Occipital lobe (tissue), 2 donors: ENCODE measurements around the gene HEPACAM. TPM values are rescaled to one million over a fixed set of nuclear protein-coding genes. Genes with fewer than 3 reads are reported as not detected.
A peak's percentile ranks its signal among the peaks of the same experiment; 100 is the strongest.

ENCODE experiments used
- DNase-seq: peaks from one replicate; lab custom pipeline; 2025; lab: John Stamatoyannopoulos, UW
- total RNA-seq: library from RNA; depleted of rRNA; stranded (reverse); fragments of >200 nt; gene quantifications from one replicate; pipeline ENCODE4 v1.2.3, GENCODE V29; 2014

HEPACAM gene
- total RNA-seq, 1 donor from 2014 or later = 12.6 TPM

DNA sequence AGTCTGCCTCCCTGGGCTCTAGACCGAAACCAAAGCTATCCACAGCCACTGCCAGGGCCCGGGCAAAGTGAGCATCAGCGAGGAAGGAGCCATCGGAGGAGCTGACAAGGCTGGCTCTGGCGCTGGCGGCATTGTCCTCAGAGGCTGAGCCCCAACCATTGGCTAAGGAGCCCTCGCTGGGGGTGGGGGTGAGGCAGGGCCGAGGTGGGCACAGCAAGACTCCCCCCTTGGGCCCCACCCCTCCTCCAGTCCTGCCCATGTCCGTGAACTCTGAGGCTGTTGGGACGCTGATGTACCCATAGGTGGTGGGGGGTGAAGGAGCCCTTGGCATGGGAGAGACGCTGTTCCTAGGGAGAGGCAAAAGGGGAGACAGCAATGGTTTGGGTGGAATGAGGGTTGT lies 49.4 kb downstream of the HEPACAM start:
- no peak for DNase-seq

DNA sequence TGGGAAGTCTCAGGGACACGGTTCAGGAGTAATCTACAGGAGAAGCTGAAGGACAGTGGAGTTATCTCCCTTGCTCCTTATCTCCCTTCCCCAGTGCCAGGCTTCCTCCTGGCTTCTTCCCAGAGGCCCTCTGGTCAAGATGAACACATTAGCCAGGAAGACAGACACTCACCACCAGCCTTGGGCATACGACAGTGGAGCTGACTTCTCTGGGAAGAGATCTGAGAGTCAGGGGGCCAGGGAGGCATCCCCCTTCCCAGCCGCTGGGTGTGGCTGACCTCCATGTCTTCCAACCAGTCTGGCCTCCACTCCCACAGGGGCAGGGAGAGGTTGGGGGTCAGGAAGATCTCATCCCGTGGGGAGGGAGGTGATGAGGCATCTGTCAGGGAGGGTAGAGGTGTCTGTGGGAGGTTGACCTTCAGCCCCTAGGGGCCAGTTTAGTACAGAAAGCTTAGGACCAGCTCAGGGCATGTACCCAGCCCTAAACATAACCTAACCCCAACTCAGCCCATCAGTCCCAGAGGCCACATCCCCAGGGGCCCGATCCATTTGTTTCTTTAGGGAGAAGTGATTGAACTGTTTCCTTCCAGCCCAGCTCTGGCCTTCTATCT lies 50.9 kb downstream of the HEPACAM start:
- DNase-seq = no peak

DNA sequence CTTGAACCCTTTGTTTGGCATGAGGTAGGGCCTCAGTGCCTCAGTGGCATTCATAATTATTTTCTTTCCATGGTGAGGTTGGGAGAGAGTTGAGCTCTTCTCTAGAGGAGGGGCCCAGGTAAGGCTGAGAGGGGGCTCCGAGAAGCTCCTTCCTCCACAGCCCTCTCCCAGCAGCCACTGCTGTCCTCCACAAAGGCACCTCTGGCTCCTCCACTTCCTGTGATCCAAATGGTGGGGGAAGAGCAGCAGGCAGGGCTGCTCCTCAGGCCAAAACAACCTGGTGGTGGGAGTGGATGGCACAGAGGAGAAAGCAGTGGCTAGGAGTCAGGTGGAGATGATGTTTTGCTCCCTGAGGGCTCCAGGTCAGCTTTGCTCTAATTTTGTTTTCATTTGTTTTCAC lies 51.5 kb downstream of the HEPACAM start:
- no peak for DNase-seq

DNA sequence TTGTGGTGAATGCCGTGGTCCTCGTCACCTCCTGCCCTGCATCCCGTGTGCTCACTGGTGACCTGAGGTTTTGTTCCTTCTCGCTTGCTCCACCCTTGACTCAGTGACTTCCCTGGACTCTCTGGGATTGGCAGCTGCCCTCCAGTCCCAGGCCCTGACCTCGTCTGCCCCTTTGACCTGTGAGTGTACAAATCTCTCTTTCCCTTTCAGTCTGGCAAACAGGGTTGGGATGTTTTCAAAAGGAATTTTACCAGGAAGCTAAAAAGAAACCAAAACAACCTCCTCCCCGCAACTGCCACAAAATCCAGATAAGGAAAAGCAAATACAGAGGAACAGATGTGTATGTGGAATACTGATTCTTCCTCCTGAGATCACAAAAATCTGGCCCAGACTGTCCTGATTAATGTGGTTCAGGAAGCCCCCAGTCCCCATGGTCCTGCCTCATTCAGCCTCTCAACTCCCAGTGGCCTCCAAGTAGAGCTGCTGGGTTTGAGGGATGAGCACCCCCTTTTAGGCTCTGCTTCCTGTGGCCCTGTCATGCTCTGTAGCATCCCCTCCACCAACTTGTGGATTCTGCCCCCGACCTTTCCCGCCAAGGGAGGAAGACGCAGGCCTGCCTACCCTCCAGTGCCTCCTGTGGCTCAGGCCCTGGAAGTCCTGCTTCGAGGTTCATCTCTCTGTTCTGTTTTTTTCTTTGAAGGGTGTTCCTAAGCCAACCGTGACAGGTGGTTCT lies 53.3 kb downstream of the HEPACAM start:
- DNase-seq = no peak

DNA sequence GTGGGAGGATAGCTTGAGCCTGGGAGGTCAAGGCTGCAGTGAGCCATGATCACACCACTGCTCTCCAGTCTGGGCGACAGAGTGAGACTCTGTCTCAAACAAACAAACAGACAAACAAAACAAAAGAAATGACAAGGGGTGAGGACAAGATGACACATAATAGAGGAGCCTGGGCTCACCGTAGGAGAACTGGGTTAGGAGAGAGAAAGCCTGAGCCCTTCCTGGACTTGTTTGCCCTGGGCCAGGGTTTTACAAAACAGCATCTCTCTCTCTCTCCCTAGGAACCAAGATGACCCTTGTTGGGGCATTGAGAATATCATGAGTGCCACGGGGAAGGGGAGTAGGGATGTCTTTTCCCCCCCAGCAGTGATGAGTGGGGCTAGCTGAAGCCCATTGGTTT lies 54.9 kb downstream of the HEPACAM start:
- no peak for DNase-seq

DNA sequence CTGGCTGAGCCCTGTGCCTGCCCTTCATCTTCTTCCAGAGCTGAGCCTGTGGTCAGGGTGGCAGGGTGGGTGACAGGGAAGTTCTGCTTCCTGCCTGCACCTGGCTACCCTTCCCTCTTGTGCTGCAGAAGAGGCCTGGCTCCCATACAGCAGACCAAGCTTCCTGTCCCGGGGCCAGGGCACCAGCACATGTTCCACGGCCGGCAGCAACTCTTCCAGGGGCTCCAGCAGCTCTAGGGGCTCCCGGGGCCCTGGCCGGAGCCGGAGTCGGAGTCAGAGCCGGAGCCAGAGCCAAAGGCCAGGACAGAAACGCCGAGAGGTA lies 55.6 kb downstream of the HEPACAM start:
- no peak for DNase-seq

DNA sequence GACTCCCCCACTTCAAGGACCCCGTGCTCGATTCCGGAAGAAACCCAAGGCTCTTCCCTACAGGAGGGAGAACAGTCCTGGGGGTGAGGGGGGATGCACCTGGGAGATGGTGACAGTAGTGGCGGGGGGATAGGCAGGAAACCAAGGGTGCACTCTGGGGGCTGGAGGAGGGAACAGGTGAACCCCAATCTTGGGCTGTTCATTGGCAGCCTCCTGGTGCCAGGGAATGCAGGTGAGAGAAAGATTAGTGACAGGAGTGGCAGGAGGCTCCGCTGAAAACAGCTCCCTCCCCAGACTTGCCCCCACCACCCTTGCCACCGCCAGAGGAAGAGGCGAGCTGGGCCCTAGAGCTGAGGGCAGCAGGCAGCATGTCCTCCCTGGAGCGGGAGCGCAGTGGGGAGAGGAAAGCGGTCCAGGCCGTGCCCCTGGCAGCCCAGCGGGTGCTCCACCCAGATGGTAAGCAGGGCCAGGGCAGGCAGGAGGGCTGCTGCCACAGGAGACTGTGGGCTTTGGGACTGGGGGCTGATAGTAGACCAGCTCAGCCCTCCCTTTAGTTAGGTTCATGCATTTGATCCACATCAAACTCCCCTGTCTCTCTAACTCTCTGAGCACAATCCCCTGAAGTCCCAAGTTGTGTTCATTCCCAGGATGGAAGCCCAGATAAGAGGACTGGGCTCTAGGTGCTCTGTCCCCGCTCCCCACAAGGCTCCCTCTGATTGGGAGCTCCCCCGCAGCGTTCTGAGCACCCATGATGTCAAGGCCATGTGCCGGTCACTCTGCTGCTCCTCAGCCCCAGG lies 56.2 kb downstream of the HEPACAM start:
- DNase-seq = no peak

DNA sequence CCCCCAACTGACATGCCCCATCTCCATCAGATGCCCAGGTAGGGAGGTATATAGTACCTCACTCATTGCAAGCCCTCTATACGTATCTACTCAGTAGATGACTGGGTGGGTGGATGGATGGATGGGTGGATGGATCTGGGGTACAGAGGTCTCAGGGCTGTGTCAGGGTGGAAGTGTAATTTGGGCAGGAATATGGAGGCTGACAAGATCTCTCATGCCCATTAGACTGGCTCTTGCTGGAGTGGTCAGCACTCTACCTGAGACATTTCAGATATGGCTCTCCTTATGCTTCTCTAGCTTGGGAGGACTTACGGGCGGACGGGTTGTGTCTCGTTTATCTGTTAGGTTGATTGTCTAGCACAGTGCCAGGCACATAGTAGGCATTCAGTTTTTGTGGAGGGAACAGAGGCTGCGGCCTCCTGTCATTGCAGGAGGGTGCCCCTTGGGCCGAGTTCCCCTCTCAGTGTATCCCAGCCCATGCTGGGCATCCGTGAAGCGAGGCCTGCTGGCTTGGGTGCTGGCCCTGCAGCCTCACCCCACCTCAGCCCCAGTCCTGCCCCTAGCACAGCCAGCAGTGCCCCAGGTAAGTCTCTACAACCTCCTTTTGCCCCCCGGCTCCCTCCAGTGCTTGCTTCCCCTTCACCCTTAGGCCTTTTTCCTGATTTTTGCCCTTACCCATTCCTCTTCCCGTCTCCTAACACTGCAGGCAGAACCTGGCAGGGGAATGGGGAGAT lies 56.9 kb downstream of the HEPACAM start:
- DNase-seq = no peak

DNA sequence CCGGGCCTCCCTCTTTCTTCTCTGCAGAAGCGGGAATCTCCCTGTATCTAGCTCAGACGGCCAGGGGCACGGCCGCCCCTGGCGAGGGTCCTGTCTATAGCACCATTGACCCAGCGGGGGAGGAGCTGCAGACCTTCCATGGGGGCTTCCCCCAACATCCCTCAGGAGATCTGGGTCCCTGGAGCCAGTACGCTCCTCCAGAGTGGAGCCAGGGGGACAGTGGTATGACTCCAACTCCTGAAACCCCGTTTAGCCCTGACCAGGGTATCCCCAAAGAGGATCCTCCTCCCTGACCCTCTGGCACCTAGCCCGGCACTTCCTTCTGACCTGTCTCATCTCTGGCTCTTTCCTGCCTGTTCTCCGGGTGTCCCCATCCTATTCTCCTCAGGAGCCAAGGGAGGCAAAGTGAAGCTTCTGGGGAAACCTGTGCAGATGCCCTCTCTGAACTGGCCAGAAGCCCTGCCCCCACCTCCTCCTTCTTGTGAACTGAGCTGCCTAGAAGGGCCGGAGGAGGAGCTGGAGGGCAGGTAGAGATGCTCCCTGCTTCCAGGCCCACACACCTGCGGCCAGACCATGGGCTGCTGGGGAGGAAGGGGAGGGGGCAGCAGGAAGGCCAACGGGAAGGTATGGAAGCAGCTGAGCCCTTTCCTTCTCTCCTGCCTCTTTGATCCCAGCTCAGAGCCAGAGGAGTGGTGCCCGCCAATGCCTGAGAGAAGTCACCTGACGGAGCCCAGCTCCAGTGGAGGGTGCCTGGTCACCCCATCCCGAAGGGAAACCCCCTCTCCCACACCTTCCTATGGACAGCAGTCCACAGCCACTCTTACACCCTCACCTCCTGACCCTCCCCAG lies 57.7 kb downstream of the HEPACAM start:
- no peak for DNase-seq

DNA sequence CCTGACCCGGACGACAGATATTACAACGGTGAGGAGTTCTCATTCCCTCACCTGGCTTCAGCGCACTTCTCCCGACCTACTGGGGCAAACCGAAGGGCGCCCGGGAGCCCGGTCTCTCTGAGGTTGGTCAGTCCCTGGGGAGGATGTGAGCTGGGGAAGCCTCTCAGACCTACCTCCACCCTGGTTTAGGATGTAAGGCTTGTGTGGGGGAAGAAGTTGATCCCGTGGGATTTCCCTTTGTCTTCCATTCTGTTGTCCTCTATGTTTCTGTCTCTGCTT lies 58.3 kb downstream of the HEPACAM start:
- no peak for DNase-seq

DNA sequence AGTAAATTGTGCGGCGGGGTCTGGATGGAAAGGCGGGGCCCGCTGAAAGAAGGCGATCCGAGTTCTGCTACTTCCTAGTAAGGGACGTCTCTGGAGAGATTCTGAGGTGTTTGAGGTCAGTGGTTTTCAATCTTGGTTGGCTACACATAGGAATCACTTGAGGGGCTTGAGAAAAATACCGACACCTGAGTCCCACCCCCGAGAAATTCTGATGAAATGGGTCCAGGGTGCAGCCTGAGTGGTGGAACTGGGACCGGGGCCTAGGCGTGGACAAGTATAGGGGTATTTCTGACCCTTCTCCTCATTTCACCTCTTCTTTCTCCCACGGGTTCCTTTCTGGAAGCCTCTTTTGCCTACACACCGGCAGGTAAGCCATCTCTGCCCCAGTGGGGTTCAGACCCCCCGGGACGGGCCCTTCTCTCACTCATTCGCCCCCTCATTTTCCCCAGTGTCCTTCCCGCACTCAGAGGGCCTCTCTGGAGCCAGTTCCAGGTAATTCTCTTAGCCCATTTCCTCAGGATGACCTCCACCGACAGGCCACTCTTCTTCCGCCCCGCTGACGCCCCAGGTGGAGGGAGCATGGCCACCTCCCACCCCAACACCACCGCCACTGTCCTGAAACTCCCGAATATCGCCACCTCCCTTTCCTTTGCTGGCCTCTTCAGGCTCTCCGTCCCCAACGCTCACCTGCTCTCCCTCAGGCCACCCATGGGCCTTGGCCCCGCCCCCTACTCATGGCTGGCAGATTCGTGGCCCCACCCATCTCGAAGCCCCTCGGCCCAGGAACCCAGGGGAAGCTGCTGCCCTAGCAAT lies 58.8 kb downstream of the HEPACAM start:
- no peak for DNase-seq

DNA sequence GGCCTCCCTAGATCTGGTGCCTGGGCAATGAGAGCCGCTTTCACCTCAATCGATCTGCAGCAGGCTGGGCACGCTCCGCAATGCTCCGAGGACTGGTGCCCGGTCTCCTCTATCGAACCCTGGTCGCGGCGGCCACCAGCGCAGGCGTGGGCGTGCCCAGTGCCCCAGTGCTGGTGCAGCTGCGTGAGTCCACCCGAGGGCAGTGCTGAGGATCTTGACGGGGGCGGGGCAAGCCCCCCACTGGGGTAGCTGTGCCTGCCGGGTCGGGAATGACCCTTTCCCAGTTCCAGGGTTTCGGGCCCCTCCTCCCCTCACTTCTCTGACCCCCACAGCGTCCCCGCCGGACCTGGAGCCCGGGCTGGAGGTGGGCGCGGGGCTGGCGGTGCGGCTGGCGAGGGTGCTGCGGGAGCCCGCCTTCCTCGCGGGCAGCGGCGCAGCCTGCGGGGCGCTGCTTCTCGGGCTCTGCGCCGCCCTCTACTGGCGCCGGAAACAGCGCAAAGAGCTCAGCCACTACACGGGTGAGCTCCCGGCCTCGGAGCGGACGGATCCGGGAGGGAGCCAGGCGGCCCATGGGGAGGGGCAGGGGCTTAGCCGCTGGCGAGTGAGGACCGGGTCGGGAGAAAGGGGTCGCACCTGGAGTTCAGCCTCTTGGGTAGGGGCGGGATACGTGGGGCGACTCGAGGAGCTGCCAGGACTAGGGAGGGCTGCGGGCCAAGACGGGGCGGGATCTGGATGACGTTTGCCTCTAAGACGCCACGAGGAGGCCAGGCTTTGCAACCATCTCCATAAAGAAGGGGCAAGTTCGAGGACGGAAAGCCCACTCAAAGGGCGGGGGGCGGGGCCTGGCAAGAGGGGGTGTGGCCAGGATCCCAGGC lies 59.7 kb downstream of the HEPACAM start:
- DNase-seq = peak; percentile 83

DNA sequence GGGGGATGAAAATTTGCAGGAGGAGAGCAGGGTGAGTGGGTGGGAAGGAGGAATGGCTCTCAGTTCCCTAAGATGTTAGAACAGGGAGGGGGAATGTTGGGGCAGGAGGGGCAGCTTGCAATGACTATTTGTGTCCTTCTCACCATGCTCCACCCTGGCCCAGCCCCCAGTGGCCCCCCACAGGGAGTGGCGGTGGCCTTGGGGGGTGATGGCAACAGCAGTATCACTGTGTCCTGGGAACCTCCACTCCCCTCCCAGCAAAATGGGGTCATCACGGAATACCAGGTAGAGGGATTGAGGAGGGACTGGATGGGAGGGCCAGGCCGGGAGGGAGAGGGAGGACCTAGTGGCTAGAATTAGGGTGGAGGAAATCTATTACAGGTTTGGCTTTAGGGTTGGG lies 60.4 kb downstream of the HEPACAM start:
- DNase-seq = no peak

DNA sequence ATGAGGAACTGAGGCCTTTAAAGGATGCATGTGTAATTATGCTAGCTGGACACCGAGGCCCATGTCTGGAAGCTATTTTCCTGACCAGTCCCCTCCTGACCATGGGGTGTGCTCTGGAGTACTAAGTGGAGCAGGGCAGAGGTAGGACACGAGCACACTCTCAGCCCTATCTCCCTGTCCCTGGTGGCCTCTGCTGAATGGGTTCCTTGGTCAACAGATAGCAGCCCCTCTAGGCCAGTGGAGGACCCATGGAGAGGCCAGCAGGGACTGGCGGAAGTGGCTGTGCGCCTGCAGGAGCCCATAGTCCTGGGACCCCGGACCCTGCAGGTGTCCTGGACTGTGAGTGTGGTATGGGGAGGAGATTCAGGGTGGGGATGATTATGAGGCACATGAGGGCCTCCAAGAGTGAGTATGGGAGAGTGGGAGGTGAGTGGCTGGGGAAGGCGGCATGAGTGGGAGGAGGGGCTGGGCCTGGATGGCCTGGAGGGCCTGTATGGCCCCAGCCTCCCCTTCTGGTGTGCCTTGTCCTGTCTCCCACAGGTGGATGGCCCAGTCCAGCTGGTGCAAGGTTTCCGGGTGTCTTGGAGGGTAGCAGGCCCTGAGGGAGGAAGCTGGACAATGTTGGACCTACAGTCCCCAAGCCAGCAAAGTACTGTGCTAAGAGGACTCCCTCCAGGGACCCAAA lies 61.1 kb downstream of the HEPACAM start:
- no peak for DNase-seq

DNA sequence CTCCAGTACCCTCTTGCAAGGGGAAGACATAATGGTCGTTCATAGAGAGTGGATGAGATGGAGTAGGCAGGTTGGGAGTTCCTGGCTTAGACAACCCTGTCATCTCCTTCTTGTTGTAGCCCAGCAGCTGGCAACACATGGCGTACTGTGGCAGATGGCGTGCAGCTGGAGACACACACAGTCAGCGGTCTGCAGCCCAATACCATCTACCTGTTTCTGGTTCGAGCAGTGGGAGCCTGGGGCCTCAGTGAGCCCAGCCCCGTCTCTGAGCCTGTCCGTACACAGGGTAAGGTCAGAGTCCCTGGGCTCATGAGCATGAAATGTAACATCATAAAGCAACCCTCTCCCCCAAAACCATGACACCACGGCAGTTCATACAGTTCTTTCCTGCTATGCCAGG lies 61.9 kb downstream of the HEPACAM start:
- DNase-seq = no peak

DNA sequence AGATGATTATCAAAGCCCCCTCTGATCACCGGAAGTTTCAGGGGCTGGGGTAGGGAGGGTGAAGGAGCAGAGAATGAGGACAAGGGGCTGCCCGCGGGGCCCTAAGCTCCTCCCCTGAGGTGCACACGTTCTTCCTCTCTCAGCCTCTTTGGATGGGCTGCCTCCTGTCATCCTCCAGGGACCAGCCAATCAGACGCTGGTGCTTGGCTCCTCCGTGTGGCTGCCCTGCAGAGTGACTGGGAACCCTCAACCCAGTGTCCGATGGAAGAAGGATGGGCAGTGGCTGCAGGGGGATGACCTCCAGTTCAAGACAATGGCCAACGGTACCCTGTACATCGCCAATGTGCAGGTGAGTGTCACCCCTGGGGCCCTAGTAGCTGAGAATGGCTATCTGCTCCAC lies 63.1 kb downstream of the HEPACAM start:
- DNase-seq = no peak

DNA sequence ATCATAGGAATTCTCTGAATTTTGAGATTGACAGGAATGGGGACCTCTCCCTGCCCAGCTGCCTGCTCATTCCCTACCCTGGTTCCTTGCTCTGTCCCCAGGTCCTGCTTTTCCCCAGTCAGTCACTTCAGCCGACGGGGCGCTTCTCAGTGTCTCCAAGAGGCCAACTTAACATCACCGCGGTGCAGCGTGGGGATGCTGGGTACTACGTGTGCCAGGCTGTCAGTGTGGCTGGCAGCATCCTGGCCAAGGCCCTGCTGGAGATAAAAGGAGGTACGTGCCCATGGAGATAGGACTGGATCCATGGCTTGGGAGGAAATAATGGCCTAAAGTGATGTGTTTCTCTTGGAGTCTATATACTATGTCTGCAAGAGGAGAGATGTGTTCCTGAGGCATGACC lies 63.6 kb downstream of the HEPACAM start:
- DNase-seq = no peak

DNA sequence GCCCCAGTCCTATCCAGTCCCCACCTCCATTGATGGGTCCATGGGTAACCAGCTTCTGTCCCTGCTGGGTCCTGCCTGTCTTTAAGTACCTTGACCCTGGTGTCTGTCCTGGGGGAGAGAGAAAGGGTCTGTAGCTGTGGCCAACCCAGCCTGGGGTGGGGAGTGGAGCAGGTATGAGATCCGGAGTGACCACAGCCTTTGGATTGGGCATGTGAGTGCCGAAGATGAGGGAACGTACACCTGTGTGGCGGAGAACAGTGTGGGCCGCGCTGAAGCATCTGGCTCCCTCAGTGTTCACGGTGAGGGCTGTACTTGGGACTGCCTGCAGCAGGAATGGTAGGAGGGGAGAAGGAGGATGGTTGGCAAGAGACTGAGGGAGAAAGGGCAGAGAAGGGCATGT lies 65.4 kb downstream of the HEPACAM start:
- no peak for DNase-seq

DNA sequence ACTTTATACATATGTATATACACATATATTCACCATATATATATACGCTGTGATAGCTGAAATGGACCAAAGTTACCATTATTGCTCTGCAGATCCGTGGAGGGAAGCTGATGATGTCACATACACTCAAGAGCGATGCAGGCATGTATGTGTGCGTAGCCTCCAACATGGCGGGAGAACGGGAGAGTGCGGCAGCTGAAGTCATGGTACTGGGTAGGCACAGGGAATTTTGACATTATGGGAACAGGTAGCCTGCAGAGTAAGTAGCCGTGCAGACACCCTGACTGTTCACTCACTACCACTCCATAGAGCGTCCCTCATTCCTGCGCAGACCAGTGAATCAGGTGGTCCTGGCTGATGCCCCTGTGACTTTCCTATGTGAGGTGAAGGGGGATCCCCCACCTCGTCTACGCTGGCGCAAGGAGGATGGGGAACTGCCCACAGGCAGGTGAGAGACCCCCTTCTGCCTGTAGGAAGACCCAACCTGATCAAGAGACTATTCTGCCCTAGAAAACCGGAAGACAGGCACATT lies 65.9 kb downstream of the HEPACAM start:
- DNase-seq = no peak
